ENCODE measurements around the gene COL6A3.

Gene COL6A3

DNA sequence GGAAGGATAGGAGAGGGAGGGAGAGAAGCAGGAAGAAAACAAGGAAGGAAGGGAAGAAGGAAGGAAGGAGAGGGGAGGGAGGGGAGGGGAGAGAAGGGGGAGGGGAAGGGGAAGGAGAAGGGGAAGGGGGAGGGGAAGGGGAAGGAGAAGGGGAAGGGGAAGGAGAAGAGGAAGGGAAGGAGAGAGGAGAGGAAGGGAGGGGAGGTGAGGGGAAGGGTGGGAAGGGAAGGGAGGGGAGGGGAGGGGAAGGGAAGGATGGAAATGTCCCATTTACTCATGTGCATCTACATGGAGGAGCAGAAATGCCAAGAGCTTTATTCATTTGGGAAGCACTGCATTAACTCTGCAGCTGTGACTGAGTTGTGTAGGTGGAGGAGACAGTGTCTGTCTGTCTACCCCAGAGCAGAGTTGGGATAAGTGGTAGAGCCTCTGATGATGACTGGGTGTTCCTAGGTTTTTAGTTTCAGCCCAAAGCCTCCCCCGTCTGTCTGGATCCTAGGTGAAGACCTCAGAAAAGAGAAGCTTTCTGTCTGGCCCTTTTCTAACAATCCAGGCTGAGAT is 131.3 kb downstream of the COL6A3 start:
- DNase-seq (ENCODE audit: low read depth) = no peak
- TF ChIP-seq, protein P1, sequence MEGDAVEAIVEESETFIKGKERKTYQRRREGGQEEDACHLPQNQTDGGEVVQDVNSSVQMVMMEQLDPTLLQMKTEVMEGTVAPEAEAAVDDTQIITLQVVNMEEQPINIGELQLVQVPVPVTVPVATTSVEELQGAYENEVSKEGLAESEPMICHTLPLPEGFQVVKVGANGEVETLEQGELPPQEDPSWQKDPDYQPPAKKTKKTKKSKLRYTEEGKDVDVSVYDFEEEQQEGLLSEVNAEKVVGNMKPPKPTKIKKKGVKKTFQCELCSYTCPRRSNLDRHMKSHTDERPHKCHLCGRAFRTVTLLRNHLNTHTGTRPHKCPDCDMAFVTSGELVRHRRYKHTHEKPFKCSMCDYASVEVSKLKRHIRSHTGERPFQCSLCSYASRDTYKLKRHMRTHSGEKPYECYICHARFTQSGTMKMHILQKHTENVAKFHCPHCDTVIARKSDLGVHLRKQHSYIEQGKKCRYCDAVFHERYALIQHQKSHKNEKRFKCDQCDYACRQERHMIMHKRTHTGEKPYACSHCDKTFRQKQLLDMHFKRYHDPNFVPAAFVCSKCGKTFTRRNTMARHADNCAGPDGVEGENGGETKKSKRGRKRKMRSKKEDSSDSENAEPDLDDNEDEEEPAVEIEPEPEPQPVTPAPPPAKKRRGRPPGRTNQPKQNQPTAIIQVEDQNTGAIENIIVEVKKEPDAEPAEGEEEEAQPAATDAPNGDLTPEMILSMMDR (conservative IDR thresholded peaks at IDR 0.05; ENCODE audit: low read depth, low read length) = no peak
- H3K4me3 ChIP-seq (ENCODE audit: low read length) = no peak overlapping the region

DNA sequence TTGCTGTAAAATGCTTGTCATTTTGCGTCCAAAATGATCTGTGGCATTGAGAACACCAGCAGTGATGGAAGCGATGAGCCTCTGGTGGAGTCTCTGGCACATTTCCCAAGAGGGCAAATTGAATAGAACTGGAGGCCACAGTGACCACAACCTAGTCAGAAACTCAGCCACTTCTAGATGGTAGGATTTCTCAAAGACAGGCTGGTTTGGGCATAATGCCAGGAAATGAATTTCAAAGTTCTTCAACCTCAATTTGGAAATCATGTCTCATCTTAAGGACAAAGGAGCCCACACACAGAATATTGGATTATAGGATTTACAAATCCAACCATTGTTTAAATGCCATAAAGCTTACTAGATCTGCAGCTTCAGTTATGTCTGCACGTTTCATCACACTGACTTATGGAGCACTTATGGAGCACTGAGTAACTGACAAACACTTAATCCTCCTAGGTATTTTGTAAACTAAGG is 132.1 kb downstream of the COL6A3 start:
- TF ChIP-seq, protein P1 (conservative IDR thresholded peaks at IDR 0.05; ENCODE audit: low read depth, low read length) = no peak
- DNase-seq (ENCODE audit: low read depth) = peak; percentile 94
- H3K4me3 ChIP-seq (ENCODE audit: low read length) = no peak overlapping the region

DNA sequence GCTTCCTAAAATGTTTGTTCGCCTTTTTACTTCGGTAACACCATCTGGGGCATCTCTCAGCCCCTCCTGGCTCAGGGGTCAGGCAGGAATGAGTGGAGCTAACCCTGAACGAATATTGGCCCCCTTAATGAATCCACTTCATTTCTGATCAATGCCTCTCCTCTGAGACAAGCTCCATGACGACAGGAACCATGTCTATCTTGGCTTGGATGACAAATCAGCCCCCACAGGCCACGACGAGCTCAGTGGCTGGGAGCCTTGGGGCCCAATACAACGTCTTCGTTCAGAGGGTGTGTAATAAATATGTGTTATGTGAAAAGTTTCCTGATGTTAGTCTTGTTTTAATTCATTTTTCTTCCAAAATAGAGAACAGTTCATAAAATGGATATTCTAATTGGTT is 133.0 kb downstream of the COL6A3 start:
- TF ChIP-seq, protein P1 (conservative IDR thresholded peaks at IDR 0.05; ENCODE audit: low read depth, low read length) = no peak

DNA sequence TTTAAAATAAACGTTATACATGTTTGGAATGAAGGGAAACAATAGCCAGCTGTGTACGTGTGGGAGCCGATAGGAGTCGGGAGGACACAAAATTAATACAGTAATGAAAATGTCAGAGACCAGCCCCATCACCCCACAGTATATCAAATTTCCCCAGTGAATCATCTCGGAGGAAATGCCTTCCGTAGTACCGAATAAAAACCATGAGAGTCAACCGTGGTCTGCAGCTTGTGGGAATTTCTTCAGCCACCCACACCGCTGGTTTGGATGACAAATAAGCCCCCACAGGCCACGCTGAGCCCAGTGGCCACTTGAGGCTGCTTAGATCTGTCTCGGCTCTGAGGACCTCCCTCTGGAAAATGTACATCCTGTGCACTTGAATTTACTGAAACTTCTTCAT is 133.7 kb downstream of the COL6A3 start:
- DNase-seq (ENCODE audit: low read depth) = no peak

More for the DNA sequence above, 133.0 kb downstream of the COL6A3 start:
- DNase-seq (ENCODE audit: low read depth) = no peak
- no peak overlapping the region for H3K4me3 ChIP-seq (ENCODE audit: low read length)

DNA sequence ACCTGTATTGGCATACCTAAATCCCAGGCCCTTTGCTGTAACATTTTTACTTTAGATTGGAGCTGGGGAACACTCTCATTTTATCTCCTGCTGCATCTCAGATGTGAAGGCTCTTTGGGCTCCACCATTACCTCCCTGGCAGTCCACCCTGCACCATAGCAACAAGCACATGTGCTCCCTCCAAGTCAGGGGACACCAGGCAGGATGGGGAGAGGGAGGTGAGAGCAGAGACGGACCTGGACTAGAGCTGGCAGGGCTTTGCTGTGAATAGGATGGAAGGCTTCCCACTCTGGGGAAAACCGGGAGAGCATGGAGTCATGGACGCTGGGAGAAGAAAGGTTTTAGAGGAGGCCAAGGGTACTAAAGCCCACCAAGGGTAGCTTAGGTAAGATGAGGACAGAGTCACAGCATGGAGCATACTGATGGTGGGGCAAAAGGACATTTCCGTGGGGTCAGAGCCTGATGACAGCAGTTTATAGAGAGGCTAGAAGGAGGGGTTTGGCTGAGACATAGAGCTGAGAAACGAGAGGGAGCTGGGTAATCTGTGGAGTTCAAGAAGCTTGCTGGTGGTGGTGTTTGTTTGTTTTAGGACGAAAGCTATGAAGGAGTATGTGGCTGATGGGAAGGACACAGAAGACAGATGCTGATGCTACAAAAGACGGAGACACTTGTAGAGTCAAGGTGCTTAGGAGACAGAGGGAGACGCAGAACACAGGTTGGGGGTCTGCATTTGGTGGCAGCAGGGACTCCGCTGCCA is 134.8 kb downstream of the COL6A3 start:
- TF ChIP-seq, protein P1 (conservative IDR thresholded peaks at IDR 0.05; ENCODE audit: low read depth, low read length) = no peak
- no peak for DNase-seq (ENCODE audit: low read depth)
- H3K4me3 ChIP-seq (ENCODE audit: low read length) = no peak overlapping the region

More for the DNA sequence above, 133.7 kb downstream of the COL6A3 start:
- no peak overlapping the region for H3K4me3 ChIP-seq (ENCODE audit: low read length)
- TF ChIP-seq, protein P1 (conservative IDR thresholded peaks at IDR 0.05; ENCODE audit: low read depth, low read length) = no peak

DNA sequence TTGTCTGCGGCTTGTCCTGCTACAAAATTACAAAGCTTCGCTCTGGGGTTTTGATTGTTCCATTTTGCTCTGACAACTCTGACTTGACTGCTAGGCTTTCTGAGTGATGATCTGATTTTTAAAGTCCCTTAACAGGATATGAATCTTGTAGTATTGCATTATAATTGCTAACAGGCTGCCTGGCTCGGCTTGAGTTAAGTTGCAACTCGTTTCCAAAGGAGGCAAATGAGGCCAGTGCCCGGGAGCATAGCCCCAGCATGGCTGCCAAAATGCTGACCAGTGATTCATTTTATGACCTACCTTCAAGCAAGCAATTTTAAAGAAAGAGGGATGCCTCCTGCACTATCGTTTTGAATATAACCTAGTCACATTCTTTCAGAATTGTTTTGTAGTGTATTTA is 135.4 kb downstream of the COL6A3 start:
- no peak overlapping the region for H3K4me3 ChIP-seq (ENCODE audit: low read length)
- no peak for DNase-seq (ENCODE audit: low read depth)
- TF ChIP-seq, protein P1 (conservative IDR thresholded peaks at IDR 0.05; ENCODE audit: low read depth, low read length) = no peak

Data from retinal pigment epithelial cell (primary cell).